IMR-90 (cell line): ENCODE results near the gene DCTN1. TPM values are rescaled to one million over a fixed set of nuclear protein-coding genes. Genes with fewer than 3 reads are reported as not detected.

Experiments
- ATAC-seq: fragments of 200-7000 bp; cut with Tn5 transposase; 2 replicates; pipeline ENCODE4 v1.9.1; 2020; ENCODE audit warnings: low read depth, mild to moderate bottlenecking, moderate library complexity
- BruUV-seq: library from RNA; stranded (reverse); fragments of 400-500 nt; replicated peaks from 2 replicates; lab custom pipeline; 2021; lab: Mats Ljungman, UMichigan
- CTCF ChIA-PET: fragments of 300-600 bp; formaldehyde crosslinking; extraction: SDS; loops from one replicate; lab custom pipeline; 2021; ENCODE audit warnings: antibody characterized with exemption; lab: Yijun Ruan, JAX
- POLR2A ChIA-PET: fragments of 300-600 bp; sonication (Branson Sonifier 250); formaldehyde crosslinking; loops from one replicate; lab custom pipeline; 2022; ENCODE audit warnings: antibody characterized with exemption; ENCODE audit not compliant: unreplicated experiment; lab: Charles Lee
- DNase-seq: peaks from one replicate; pipeline ENCODE4 v3.0.0; 2013
- H2AFZ ChIP-seq: replicated peaks from 2 replicates; pipeline ENCODE3; 2013; ENCODE audit warnings: low read length, mild to moderate bottlenecking; ENCODE audit not compliant: poor library complexity
- H2AK5ac ChIP-seq: 2 replicates; pipeline ENCODE4 v1.6.1; 2013; ENCODE audit warnings: low read depth, low read length, inconsistent platforms
- H2AK9ac ChIP-seq: replicated peaks from 2 replicates; pipeline ENCODE3; 2013; ENCODE audit warnings: mild to moderate bottlenecking, low read depth, low read length, moderate library complexity; ENCODE audit not compliant: poor library complexity
- H2BK120ac ChIP-seq: 2 replicates; pipeline ENCODE4 v1.6.1; 2013; ENCODE audit warnings: low read depth, low read length, inconsistent platforms
- H2BK15ac ChIP-seq: 3 replicates; pipeline ENCODE4 v1.6.1; 2013; ENCODE audit warnings: low read depth, low read length, inconsistent platforms
- H2BK20ac ChIP-seq: 2 replicates; pipeline ENCODE4 v1.6.1; 2013; ENCODE audit warnings: low read depth, mild to moderate bottlenecking, inconsistent platforms, low read length, moderate library complexity
- H2BK5ac ChIP-seq: 2 replicates; pipeline ENCODE4 v1.6.1; 2013; ENCODE audit warnings: mild to moderate bottlenecking, low read depth, low read length, inconsistent platforms; ENCODE audit not compliant: poor library complexity, severe bottlenecking
- H3K14ac ChIP-seq: replicated peaks from 2 replicates; pipeline ENCODE4 v1.6.1; 2013; ENCODE audit warnings: low read depth, low read length, inconsistent platforms
- H3K18ac ChIP-seq: 2 replicates; pipeline ENCODE4 v1.6.1; 2013; ENCODE audit warnings: low read depth, low read length, control low read depth
- H3K23ac ChIP-seq: 2 replicates; pipeline ENCODE4 v1.6.1; 2013; ENCODE audit warnings: low read depth, low read length, inconsistent platforms
- H3K27ac ChIP-seq: 2 replicates; pipeline ENCODE4 v1.5.1; 2013; ENCODE audit warnings: mild to moderate bottlenecking, control low read depth, low read length; ENCODE audit not compliant: insufficient read depth
- H3K27me3 ChIP-seq: 2 replicates; pipeline ENCODE4 v1.6.1; 2013; ENCODE audit warnings: low read length; ENCODE audit not compliant: control insufficient read depth, insufficient read depth
- H3K36me3 ChIP-seq: 2 replicates; pipeline ENCODE4 v1.6.1; 2013; ENCODE audit warnings: low read length, mixed read lengths; ENCODE audit not compliant: control insufficient read depth, insufficient read depth
- H3K4ac ChIP-seq: 2 replicates; pipeline ENCODE4 v1.6.1; 2013; ENCODE audit warnings: low read depth, low read length, inconsistent platforms
- H3K4me1 ChIP-seq: 2 replicates; pipeline ENCODE4 v1.6.1; 2013; ENCODE audit warnings: low read length, mixed read lengths; ENCODE audit not compliant: control insufficient read depth, insufficient read depth
- H3K4me2 ChIP-seq: 2 replicates; pipeline ENCODE4 v1.6.1; 2013; ENCODE audit warnings: low read depth, mild to moderate bottlenecking, control low read depth, low read length, moderate library complexity
- H3K4me3 ChIP-seq: 2 replicates; pipeline ENCODE4 v1.5.1; 2013; ENCODE audit warnings: low read depth, mild to moderate bottlenecking, control low read depth, low read length, moderate library complexity; ENCODE audit not compliant: insufficient read depth
- H3K56ac ChIP-seq: 2 replicates; pipeline ENCODE4 v1.6.1; 2013; ENCODE audit warnings: low read length, inconsistent platforms; ENCODE audit not compliant: insufficient read depth; ENCODE audit errors: extremely low read depth
- H3K79me1 ChIP-seq, 2 experiments: 2 replicates each; pipeline ENCODE4 v1.6.1; 2013; ENCODE audit warnings: low read length in 2 of 2, inconsistent platforms in 1 of 2, low read depth in 1 of 2
- H3K9ac ChIP-seq: 2 replicates; pipeline ENCODE4 v1.6.1; 2013; ENCODE audit warnings: low read depth, low read length, control low read depth
- H3K9me1 ChIP-seq: 2 replicates; pipeline ENCODE4 v1.6.1; 2013; ENCODE audit warnings: low read length, inconsistent platforms; ENCODE audit not compliant: insufficient read depth
- H3K9me3 ChIP-seq: 2 replicates; pipeline ENCODE4 v1.6.1; 2013; ENCODE audit warnings: low read length; ENCODE audit not compliant: control insufficient read depth, insufficient read depth
- H4K20me1 ChIP-seq: 2 replicates; pipeline ENCODE4 v1.6.1; 2013; ENCODE audit warnings: low read length, inconsistent platforms; ENCODE audit not compliant: insufficient read depth
- H4K5ac ChIP-seq: 2 replicates; pipeline ENCODE4 v1.6.1; 2013; ENCODE audit warnings: mild to moderate bottlenecking, low read depth, low read length, control low read depth
- H4K8ac ChIP-seq, 2 experiments: 2 replicates each; pipeline ENCODE4 v1.6.1; 2013; ENCODE audit warnings: low read depth in 2 of 2, low read length in 2 of 2, control low read depth in 1 of 2, inconsistent platforms in 1 of 2
- H4K91ac ChIP-seq: 2 replicates; pipeline ENCODE4 v1.6.1; 2013; ENCODE audit warnings: low read depth, low read length, inconsistent platforms; ENCODE audit not compliant: insufficient read depth
- BHLHE40 ChIP-seq: fragments of 150-350 bp; IDR thresholded peaks from 2 replicates; pipeline ENCODE4 v1.6.1; 2016; ENCODE audit warnings: mild to moderate bottlenecking, low read depth, low read length
- CEBPB ChIP-seq: IDR thresholded peaks from 2 replicates; pipeline ENCODE4 v1.6.1; 2012; ENCODE audit warnings: low read depth, low read length, improper control_type of control experiment
- CHD1 ChIP-seq: IDR thresholded peaks from 2 replicates; pipeline ENCODE4 v1.6.1; 2012; ENCODE audit warnings: low read depth, low read length, improper control_type of control experiment
- CTCF ChIP-seq: conservative IDR thresholded peaks from 2 replicates; pipeline ENCODE4 v1.5.1; 2012; ENCODE audit warnings: mild to moderate bottlenecking, low read depth, low read length, improper control_type of control experiment
- ELK1 ChIP-seq: fragments of 150-350 bp; IDR thresholded peaks from 2 replicates; pipeline ENCODE4 v1.6.1; 2016; ENCODE audit warnings: low read depth, mild to moderate bottlenecking, low read length, moderate library complexity, borderline replicate concordance
- FOS ChIP-seq: fragments of 150-350 bp; IDR thresholded peaks from 2 replicates; pipeline ENCODE4 v1.6.1; 2016; ENCODE audit warnings: low read depth, low read length
- MAFK ChIP-seq: IDR thresholded peaks from 2 replicates; pipeline ENCODE4 v1.6.1; 2012; ENCODE audit warnings: low read depth, low read length, improper control_type of control experiment
- MAZ ChIP-seq: IDR thresholded peaks from 2 replicates; pipeline ENCODE4 v1.6.1; 2012; ENCODE audit warnings: low read depth, mild to moderate bottlenecking, low read length, improper control_type of control experiment, moderate library complexity, borderline replicate concordance
- MXI1 ChIP-seq: IDR thresholded peaks from 2 replicates; pipeline ENCODE4 v1.6.1; 2012; ENCODE audit warnings: low read depth, mild to moderate bottlenecking, low read length, moderate library complexity, borderline replicate concordance
- NFE2L2 ChIP-seq: fragments of 150-350 bp; IDR thresholded peaks from 2 replicates; pipeline ENCODE4 v1.6.1; 2016; ENCODE audit warnings: low read depth, mild to moderate bottlenecking, low read length
- POLR2A ChIP-seq: IDR thresholded peaks from 2 replicates; pipeline ENCODE4 v1.6.1; 2012; ENCODE audit warnings: mild to moderate bottlenecking, low read depth, low read length
- RAD21 ChIP-seq: IDR thresholded peaks from 2 replicates; pipeline ENCODE4 v1.6.1; 2012; ENCODE audit warnings: low read length, improper control_type of control experiment
- RCOR1 ChIP-seq: IDR thresholded peaks from 2 replicates; pipeline ENCODE4 v1.6.1; 2012; ENCODE audit warnings: mild to moderate bottlenecking, low read length, improper control_type of control experiment; ENCODE audit not compliant: insufficient replicate concordance
- RFX5 ChIP-seq: IDR thresholded peaks from 2 replicates; pipeline ENCODE4 v1.8.0; 2012; ENCODE audit warnings: low read depth, mild to moderate bottlenecking, low read length, moderate library complexity
- SMC3 ChIP-seq: fragments of 150-350 bp; IDR thresholded peaks from 2 replicates; pipeline ENCODE4 v1.6.1; 2016; ENCODE audit warnings: low read depth, mild to moderate bottlenecking, antibody characterized with exemption, low read length, moderate library complexity
- USF2 ChIP-seq: fragments of 150-350 bp; IDR thresholded peaks from 2 replicates; pipeline ENCODE4 v1.6.1; 2017; ENCODE audit warnings: mild to moderate bottlenecking, antibody characterized with exemption, low read length, low read depth
- WGBS, 2 experiments: methylation state at CpG; one replicate each; pipeline versions ENCODE4 v1.1.5 to v1.1.7; 2013; ENCODE audit warnings: missing lambda C conversion rate in 2 of 2; ENCODE audit not compliant: insufficient read length in 1 of 2; ENCODE audit errors: extremely low coverage in 2 of 2; 5-methylcytosine and 5-hydroxymethylcytosine counted together
- dilution Hi-C: fragments of 300-500 bp; cut with HindIII; formaldehyde crosslinking; loops from one replicate; pipeline ENCODE4 v1.14.3; 2018; ENCODE audit warnings: low sequenced_read_pairs; ENCODE audit not compliant: unreplicated experiment
- in situ Hi-C: fragments of 300-500 bp; cut with MboI; formaldehyde crosslinking; loops from 3 replicates; pipeline ENCODE4 v1.14.3; 2019; ENCODE audit warnings: low sequenced_read_pairs, inconsistent platforms, mixed read lengths
- intact Hi-C: fragments of 100-400 bp; cut with micrococcal nuclease; formaldehyde crosslinking; loops from 2 replicates; pipeline ENCODE4 v1.10.0; 2022
- polyA plus RNA-seq, 3 experiments: library from polyadenylated mRNA; depleted of rRNA; stranded (reverse); fragments of >200 nt; gene quantifications; 2 replicates each; pipeline ENCODE4 v1.2.3, GENCODE V29; 2012; ENCODE audit warnings: low replicate concordance in 1 of 3
- total RNA-seq: library from RNA; depleted of rRNA; stranded (reverse); fragments of >200 nt; gene quantifications from 2 replicates; pipeline ENCODE4 v1.2.3, GENCODE V29; 2012

The DCTN1 gene
- total and polyA plus RNA-seq, 2 of the 4 experiments (the other 2 are of a cell fraction): 136 to 204 TPM

- H2AK5ac ChIP-seq: no peak overlapping the region; the same call in 1 of the 2 replicates
- DNase-seq (no peak), ATAC-seq (no peak)
- peak overlapping the region; percentile 35; the same call in 1 of the 2 replicates for H3K9ac ChIP-seq
- H3K18ac ChIP-seq: no peak overlapping the region
- TF ChIP-seq RCOR1: no peak
- no peak for TF ChIP-seq CTCF
- TF ChIP-seq MXI1: no peak
- no peak for TF ChIP-seq POLR2A
- TF ChIP-seq SMC3: no peak
- TF ChIP-seq NFE2L2: no peak
- no peak for TF ChIP-seq RFX5
- TF ChIP-seq BHLHE40: no peak
- no peak for TF ChIP-seq ELK1
- no peak for TF ChIP-seq CHD1
- no peak for TF ChIP-seq FOS
- TF ChIP-seq CEBPB: no peak
- TF ChIP-seq MAFK: no peak
- TF ChIP-seq MAZ: no peak
- TF ChIP-seq USF2: no peak
- no peak for TF ChIP-seq RAD21
- ChIA-PET CTCF (interaction anchor here (0.9 to 1.4 kb wide), 3 partner anchors 9 to 68 kb away, joined by 3 to 4 read pairs (median 3); no protein-coding TSS in a partner anchor), POLR2A (interaction anchor here (0.6 kb wide), 1 partner anchor 17 kb away, joined by 5 read pairs; no protein-coding TSS in a partner anchor)
- H3K4me2 ChIP-seq: no peak overlapping the region
- H3K9me3 ChIP-seq: no peaks in the 10 kb centered on the region
- H3K9me1 ChIP-seq: peaks cover 25% of the 10 kb centered on the region
- no TSS peak for BruUV-seq
- intact Hi-C loops (loop anchor here (5.0 to 10.0 kb wide), 2 partner anchors 60 to 468 kb away; partner anchors contain the start of gene DGUOK), in situ Hi-C loops (no loop called here), dilution Hi-C loops (no loop called here)
- peaks cover 5% of the 10 kb centered on the region for H3K4me1 ChIP-seq
- H2AK9ac ChIP-seq: no peak overlapping the region
- H2BK5ac ChIP-seq: no peak overlapping the region
- H3K27me3 ChIP-seq: peaks cover 4% of the 10 kb centered on the region
- H3K4me3 ChIP-seq: no peak overlapping the region
- peak overlapping the region; percentile 61 to 96; a peak in 3 of 4 replicates for H4K8ac ChIP-seq
- H3K27ac ChIP-seq: no peak overlapping the region
- peak overlapping the region; percentile 32 for H3K4ac ChIP-seq
- no peak overlapping the region for H2BK15ac ChIP-seq
- H3K79me1 ChIP-seq: peaks cover 15 to 40% of the 10 kb centered on the region in 2 experiments; a peak in 3 of 4 replicates
- H4K5ac ChIP-seq: peak overlapping the region; percentile 73
- peak overlapping the region; percentile 84 for H2AFZ ChIP-seq
- no peak overlapping the region for H3K56ac ChIP-seq
- H3K23ac ChIP-seq: no peak overlapping the region
- H2BK20ac ChIP-seq: no peak overlapping the region
- WGBS, 2 experiments: 62% methylated on average over 9 of the region's 13 CpGs; no CpG with 5 or more reads in 1 of the 2 experiments
- H2BK120ac ChIP-seq: no peak overlapping the region
- H3K14ac ChIP-seq: no peak overlapping the region
- peak overlapping the region; percentile 43; the same call in 1 of the 2 replicates for H4K91ac ChIP-seq
- H3K36me3 ChIP-seq: no peaks in the 10 kb centered on the region
- H4K20me1 ChIP-seq: peaks cover 23% of the 10 kb centered on the region
These were observed 12.3 kb upstream of the DCTN1 start for GRCh38 chr2:74392449-74392743.
